Urinary bladder (tissue), 4 donors: Measurements from ENCODE around the gene SP1. TPM values are rescaled to one million over a fixed set of nuclear protein-coding genes. Genes with fewer than 3 reads are reported as not detected.

Experiments
- DNase-seq: peaks from one replicate; pipeline ENCODE4 v3.0.0-alpha.2; 2015; ENCODE audit errors: extremely low spot score
- H3K27ac ChIP-seq: one replicate; pipeline ENCODE4 v1.5.1; 2013; ENCODE audit warnings: low read depth, mild to moderate bottlenecking, moderate library complexity
- H3K36me3 ChIP-seq: one replicate; pipeline ENCODE4 v1.6.1; 2013; ENCODE audit warnings: mild to moderate bottlenecking, moderate library complexity; ENCODE audit not compliant: insufficient read depth
- H3K4me1 ChIP-seq: one replicate; pipeline ENCODE4 v1.6.1; 2013; ENCODE audit warnings: mild to moderate bottlenecking, moderate library complexity; ENCODE audit not compliant: insufficient read depth
- H3K4me3 ChIP-seq: one replicate; pipeline ENCODE4 v1.5.1; 2013; ENCODE audit warnings: low read depth, low read length
- WGBS: extraction: QIAGEN DNeasy Blood & Tissue Kit; methylation state at CpG from one replicate; pipeline ENCODE4 v1.1.7; 2013; 5-methylcytosine and 5-hydroxymethylcytosine counted together
- polyA plus RNA-seq: library from polyadenylated mRNA; stranded (reverse); fragments of 200-250 nt; gene quantifications from one replicate; pipeline ENCODE4 v1.2.3, GENCODE V29; 2013
- total RNA-seq: library from RNA; depleted of rRNA; stranded (reverse); fragments of >200 nt; gene quantifications from one replicate; pipeline ENCODE4 v1.2.3, GENCODE V29; 2014
- donor health status: healthy with polysubstance abuse.
- donor health status: healthy.

Gene SP1
- total and polyA plus RNA-seq, 2 donors, result 32.4 to 60.5 TPM

DNA sequence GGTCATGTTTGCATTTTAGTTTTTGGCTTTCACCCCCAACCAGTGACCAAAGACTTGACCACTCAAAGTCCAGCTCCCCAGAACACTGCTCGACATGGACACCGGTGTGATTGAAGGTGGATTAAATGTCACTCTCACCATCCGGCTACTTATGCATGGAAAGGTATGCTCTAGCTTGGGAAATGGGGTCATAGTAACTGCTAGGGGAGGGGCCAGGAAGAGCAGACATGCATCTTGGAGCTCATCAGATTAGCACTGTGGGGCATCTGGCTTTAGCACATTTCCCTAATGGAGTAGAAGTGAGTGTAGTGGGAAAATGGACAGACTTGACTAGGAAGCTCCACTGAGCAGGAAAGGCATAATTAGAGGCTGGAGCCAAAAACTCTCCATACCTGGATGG lies 74.7 kb downstream of the SP1 start:
- Histone ChIP-seq H3K36me3 (peaks cover 6% of the 10 kb centered on the region), H3K4me3 (no peak overlapping the region), H3K27ac (no peak overlapping the region)

DNA sequence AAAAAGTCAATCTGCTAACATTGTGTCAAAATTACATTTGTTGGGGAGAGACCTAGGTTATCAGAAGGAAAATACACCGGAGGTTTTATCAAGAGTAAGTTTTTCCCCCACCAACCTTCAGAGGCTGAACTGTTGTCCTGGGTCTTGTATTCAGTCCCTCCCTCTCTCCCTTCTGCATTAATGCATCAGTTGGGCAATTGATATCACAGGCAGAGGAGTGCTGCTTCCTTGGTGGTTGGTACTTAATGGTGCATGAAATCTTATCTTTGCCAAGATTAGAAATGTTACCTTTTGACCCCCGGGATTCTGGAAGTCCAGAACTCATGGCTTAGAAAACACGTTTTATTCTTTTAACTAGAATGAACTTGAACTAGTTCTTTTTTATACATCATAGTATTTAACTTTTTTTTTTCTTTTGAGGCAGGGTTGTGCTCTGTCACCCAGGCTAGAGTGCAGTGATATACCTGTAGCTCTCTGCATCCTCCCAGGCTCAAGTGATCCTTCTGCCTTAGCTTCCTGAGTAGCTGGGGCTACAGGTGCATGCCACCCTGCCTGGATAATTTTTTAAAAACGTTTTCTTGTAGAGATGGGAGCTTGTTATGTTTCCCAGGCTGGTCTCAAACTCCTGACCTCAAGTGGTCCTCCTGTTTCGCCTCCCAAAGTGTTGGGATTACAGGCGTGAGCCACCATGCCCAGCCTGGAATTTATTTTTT lies 76.8 kb downstream of the SP1 start:
- Histone ChIP-seq H3K4me3 (no peak overlapping the region), H3K4me1 (no peaks in the 10 kb centered on the region), H3K36me3 (peaks cover 10% of the 10 kb centered on the region), H3K27ac (no peak overlapping the region)
- no peak for DNase-seq
- 71% methylated on average over 6 of the region's 6 CpGs for WGBS

More for the DNA sequence above, 74.7 kb downstream of the SP1 start:
- 52% methylated on average over 3 of the region's 3 CpGs for WGBS
- DNase-seq, result no peak
- H3K4me1 ChIP-seq, result no peaks in the 10 kb centered on the region

DNA sequence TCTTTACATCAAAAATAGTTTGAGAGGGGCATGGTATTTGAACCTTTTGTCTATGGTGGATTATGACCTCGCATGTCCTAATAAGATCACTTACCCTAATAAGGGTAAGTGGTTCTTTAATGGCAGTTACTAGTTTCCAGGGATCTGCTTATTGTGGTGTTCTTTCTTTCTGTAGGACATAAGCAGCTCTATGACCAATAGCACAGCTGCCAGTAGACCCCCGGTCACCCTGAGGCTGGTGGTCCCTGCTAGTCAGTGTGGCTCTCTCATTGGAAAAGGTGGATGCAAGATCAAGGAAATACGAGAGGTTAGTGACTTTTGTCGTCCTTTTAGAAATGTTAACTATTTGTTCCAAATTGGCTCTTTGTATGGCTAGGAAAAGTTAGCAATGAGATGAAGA lies 79.1 kb downstream of the SP1 start:
- WGBS, result 73% methylated on average over 4 of the region's 4 CpGs
- peaks cover 13% of the 10 kb centered on the region for H3K36me3 ChIP-seq
- no peak overlapping the region for H3K4me3 ChIP-seq
- H3K4me1 ChIP-seq, result no peaks in the 10 kb centered on the region
- no peak for DNase-seq
- no peak overlapping the region for H3K27ac ChIP-seq

DNA sequence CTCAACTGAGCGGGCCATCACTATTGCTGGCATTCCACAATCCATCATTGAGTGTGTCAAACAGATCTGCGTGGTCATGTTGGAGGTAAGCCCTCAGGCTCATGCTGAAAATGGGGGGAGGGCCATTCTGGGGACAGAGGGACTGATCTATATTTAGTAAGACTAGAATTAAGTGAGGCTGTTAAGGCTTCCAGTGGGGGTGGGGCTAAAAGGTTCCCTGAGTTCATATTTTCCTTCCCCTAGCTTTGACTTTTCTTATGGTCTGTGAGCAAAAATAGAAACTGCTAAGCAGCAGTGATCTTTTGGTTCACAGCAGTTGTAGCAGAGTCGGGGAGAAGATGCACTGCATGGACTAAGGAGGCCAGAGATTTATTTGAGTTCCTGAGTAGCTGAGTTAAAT lies 81.1 kb downstream of the SP1 start:
- Histone ChIP-seq H3K4me1 (no peaks in the 10 kb centered on the region), H3K4me3 (no peak overlapping the region), H3K27ac (no peak overlapping the region), H3K36me3 (peaks cover 18% of the 10 kb centered on the region)
- 68% methylated on average over 3 of the region's 3 CpGs for WGBS
- no peak for DNase-seq

DNA sequence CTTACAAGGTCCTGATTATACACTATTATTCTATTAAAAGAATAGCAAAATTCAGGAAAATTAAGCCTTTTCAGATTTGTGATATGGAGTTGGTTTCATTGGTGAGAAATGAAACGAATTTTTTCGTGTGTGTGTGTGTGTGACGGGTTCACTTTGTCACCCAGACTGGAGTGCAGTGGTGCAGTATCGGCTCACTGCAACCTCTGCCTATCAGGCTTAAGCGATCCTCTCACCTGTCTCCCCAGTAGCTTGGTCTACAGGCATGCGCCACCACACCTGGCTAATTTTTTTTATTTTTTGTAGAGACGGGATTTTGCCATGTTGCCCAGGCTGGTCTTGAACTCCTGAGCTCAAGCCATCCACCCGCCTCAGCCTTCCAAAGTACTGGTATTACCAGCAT lies 81.6 kb downstream of the SP1 start:
- DNase-seq, result no peak
- no peaks in the 10 kb centered on the region for H3K4me1 ChIP-seq
- H3K36me3 ChIP-seq, result peaks cover 18% of the 10 kb centered on the region
- WGBS, result 85% methylated on average over 8 of the region's 8 CpGs
- no peak overlapping the region for H3K4me3 ChIP-seq
- no peak overlapping the region for H3K27ac ChIP-seq

DNA sequence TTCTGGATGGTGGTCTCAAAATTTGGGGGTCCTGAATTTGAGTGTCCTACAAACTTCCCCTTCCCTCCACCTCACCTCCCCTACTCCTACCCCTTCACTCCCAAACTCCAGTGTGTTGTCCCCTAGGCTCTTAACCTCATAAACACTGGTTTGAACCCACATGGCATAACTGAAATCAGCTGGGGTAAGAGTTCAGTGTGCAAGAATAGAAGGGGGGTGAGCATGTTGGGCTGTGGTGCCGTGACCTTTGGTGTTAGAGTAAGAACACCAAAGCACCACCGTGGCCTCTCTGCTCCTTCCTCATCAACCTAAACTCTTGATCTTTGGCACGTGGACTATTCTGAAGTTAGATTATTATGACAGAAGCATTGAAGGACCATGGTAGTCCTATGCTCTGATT lies 83.0 kb downstream of the SP1 start:
- no peak for DNase-seq
- Histone ChIP-seq H3K4me3 (no peak overlapping the region), H3K4me1 (no peaks in the 10 kb centered on the region), H3K27ac (no peak overlapping the region), H3K36me3 (peaks cover 18% of the 10 kb centered on the region)
- WGBS, result 73% methylated on average over 3 of the region's 3 CpGs

DNA sequence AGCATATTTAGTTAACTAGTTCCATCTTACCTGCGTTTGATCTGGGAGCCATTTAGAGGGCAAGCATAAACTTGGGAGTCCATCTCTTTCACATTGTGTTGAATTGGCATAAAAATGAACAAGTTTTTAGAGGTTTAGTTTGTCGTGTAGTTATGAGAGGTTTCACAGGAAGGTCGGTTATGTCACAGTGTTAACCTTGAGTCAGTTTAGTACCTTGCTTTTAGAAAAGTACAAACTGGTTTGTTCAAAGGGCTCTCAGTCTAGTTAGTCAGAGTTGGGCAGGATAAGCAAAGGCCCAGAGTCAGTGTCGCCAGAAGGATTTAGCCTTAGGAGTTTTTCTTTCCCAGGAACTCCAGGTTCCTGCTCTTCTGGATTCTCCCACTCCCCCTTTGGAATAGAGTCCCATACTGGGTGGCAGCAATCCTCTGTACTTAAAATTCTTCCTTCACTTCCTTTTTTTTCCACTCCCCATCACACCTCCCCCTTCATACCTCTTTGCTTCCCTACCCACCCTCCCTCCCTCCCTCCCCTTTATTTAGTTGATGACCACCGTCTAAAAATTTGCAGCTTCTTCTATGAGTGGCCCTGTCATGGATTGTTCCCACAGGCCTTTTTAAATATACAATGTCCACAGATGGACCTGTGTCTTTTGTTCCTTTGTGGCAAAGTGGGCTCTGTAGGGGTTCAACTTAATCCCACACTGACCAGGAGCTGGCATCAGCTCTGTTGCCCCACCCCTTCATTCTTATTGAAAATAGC lies 84.0 kb downstream of the SP1 start:
- no peak for DNase-seq
- WGBS, result 56% methylated on average over 5 of the region's 5 CpGs
- H3K27ac ChIP-seq, result no peak overlapping the region
- H3K4me3 ChIP-seq, result no peak overlapping the region
- H3K4me1 ChIP-seq, result no peaks in the 10 kb centered on the region
- peaks cover 17% of the 10 kb centered on the region for H3K36me3 ChIP-seq

DNA sequence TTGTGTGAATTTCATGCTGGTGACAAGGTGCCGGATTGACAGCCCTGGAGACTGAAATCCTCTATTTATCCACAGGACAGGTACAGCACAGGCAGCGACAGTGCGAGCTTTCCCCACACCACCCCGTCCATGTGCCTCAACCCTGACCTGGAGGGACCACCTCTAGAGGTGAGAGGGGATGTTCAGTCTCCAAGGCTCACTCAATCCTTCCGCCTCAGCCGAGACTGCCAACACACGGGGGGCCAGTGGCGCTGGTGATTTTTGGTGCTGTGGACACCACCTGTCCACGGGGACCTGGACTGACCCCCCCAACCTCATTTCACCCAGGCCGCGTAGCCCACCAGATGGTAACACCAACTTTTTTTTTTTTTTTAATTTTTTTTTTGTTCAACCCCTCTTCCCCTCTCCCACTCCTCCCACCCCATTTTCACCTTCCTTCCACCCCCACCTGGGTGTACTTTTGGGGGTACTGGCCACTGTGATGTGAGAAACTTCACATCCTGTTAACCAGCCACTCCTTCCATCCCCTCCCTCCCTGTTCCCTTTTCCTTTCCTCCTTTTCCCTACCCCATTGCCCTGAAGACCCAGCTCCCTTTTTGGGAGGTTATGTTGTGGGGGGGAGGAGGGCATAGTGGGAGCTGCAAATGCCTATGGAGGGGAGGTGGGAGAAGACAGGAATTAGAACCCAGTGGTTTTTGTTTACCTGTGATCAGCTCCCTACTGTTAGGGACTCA lies 84.9 kb downstream of the SP1 start:
- Histone ChIP-seq H3K4me3 (no peak overlapping the region), H3K36me3 (peaks cover 18% of the 10 kb centered on the region), H3K4me1 (no peaks in the 10 kb centered on the region), H3K27ac (no peak overlapping the region)
- DNase-seq, result no peak
- WGBS, result 89% methylated on average over 11 of the region's 11 CpGs

DNA sequence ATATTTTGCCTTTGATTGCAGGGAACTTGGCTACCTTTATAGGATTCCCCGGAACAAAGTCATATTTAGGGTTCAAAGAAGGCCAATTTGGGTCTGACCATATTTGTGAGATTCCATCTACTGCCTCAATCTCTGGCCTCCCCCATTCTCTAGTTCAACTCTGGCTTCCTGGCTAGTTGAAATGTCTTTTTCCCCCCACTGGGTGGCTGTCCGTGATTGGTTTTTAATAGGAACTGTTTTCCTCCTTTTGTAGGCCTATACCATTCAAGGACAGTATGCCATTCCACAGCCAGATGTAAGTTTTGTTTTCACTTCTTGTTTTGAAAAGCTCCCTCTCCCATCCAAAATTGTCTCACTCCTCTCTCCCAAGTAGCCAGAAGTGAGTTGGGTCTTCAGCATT lies 85.7 kb downstream of the SP1 start:
- Histone ChIP-seq H3K4me3 (no peak overlapping the region), H3K27ac (no peak overlapping the region), H3K4me1 (no peaks in the 10 kb centered on the region), H3K36me3 (peaks cover 19% of the 10 kb centered on the region)
- WGBS, result 58% methylated on average over 2 of the region's 2 CpGs
- no peak for DNase-seq

Other genes with a start within 250 kb of the SP1 start
- 22.9 TPM for gene ZNF740, start 199.5 kb upstream of the SP1 start, total RNA-seq
- gene ZNF740, start 199.5 kb upstream of the SP1 start, polyA plus RNA-seq, result 13.5 TPM
- 36.9 TPM for gene CSAD, start 199.3 kb upstream of the SP1 start, total RNA-seq
- gene CSAD, start 199.3 kb upstream of the SP1 start, polyA plus RNA-seq, result 19.1 TPM
- gene ITGB7, start 172.9 kb upstream of the SP1 start, total RNA-seq, result 1.6 TPM
- gene ITGB7, start 172.9 kb upstream of the SP1 start, polyA plus RNA-seq, result 1.7 TPM
- gene RARG, start 148.0 kb upstream of the SP1 start, total RNA-seq, result 37.8 TPM
- 30.5 TPM for gene RARG, start 148.0 kb upstream of the SP1 start, polyA plus RNA-seq
- 4.5 TPM for gene ESPL1, start 111.9 kb upstream of the SP1 start, total RNA-seq
- 0.33 TPM for gene ESPL1, start 111.9 kb upstream of the SP1 start, polyA plus RNA-seq
- 432 TPM for gene PFDN5, start 84.6 kb upstream of the SP1 start, total RNA-seq
- gene PFDN5, start 84.6 kb upstream of the SP1 start, polyA plus RNA-seq, result 812 TPM
- gene MYG1, start 80.5 kb upstream of the SP1 start, total RNA-seq, result 17.9 TPM
- 66.3 TPM for gene MYG1, start 80.5 kb upstream of the SP1 start, polyA plus RNA-seq
- gene AAAS, start 58.6 kb upstream of the SP1 start, total RNA-seq, result 33.3 TPM
- gene AAAS, start 58.6 kb upstream of the SP1 start, polyA plus RNA-seq, result 45.4 TPM
- gene SP7, start 43.8 kb upstream of the SP1 start, total RNA-seq, result not detected
- gene SP7, start 43.8 kb upstream of the SP1 start, polyA plus RNA-seq, result not detected
- not detected for gene AMHR2, start 43.7 kb downstream of the SP1 start, total RNA-seq
- gene AMHR2, start 43.7 kb downstream of the SP1 start, polyA plus RNA-seq, result 0.18 TPM
- gene PRR13, start 61.6 kb downstream of the SP1 start, total RNA-seq, result 22.0 TPM
- gene PRR13, start 61.6 kb downstream of the SP1 start, polyA plus RNA-seq, result 198 TPM
- gene PCBP2, start 71.9 kb downstream of the SP1 start, total RNA-seq, result 395 TPM
- 420 TPM for gene PCBP2, start 71.9 kb downstream of the SP1 start, polyA plus RNA-seq
- gene MAP3K12, start 119.3 kb downstream of the SP1 start, total RNA-seq, result 17.3 TPM
- gene MAP3K12, start 119.3 kb downstream of the SP1 start, polyA plus RNA-seq, result 27.4 TPM
- 22.2 TPM for gene TARBP2, start 121.1 kb downstream of the SP1 start, total RNA-seq
- gene TARBP2, start 121.1 kb downstream of the SP1 start, polyA plus RNA-seq, result 24.1 TPM
- not detected for gene NPFF, start 127.3 kb downstream of the SP1 start, total RNA-seq
- not detected for gene NPFF, start 127.3 kb downstream of the SP1 start, polyA plus RNA-seq
- gene ATF7, start 246.2 kb downstream of the SP1 start, total RNA-seq, result 24.1 TPM
- 28.2 TPM for gene ATF7, start 246.2 kb downstream of the SP1 start, polyA plus RNA-seq